Motor neuron (in vitro differentiated cells): ENCODE measurements around the gene GIMAP2. TPM values are rescaled to one million over a fixed set of nuclear protein-coding genes. Genes with fewer than 3 reads are reported as not detected.

Source experiments
- ATAC-seq, 8 experiments: fragments of 200-7000 bp; cut with Tn5 transposase; replicated peaks in 6 of 8; 2 replicates each; pipeline ENCODE4 v1.8.0; 2021; ENCODE audit warnings: mild to moderate bottlenecking in 8 of 8, moderate library complexity in 8 of 8
- H3K27ac ChIP-seq, 2 donors: fragments of 250-450 bp; sonication (Bioruptor Pico); 2 replicates each; pipeline ENCODE4 v1.9.0; 2021; ENCODE audit warnings: antibody characterized with exemption in 2 of 2, mild to moderate bottlenecking in 2 of 2, moderate library complexity in 1 of 2
- H3K4me1 ChIP-seq, 2 donors: fragments of 250-450 bp; sonication (Bioruptor Pico); replicated peaks in 1 of 2; 2 replicates each; pipeline ENCODE4 v1.6.1; 2021; ENCODE audit warnings: antibody characterized with exemption in 2 of 2, mild to moderate bottlenecking in 2 of 2, moderate library complexity in 1 of 2
- H3K4me3 ChIP-seq, 5 donors: fragments of 250-450 bp; sonication (Bioruptor Pico); 2 replicates each; pipeline ENCODE4 v1.9.0; 2021; ENCODE audit warnings: antibody characterized with exemption in 5 of 5, mild to moderate bottlenecking in 5 of 5, moderate library complexity in 4 of 5
- WGBS, 10 experiments: fragments of 450-650 bp; shearing (Covaris generic); methylation state at CpG; one replicate each; pipeline ENCODE4 v1.0.0; 2022; 5-methylcytosine and 5-hydroxymethylcytosine counted together
- in situ Hi-C, 9 experiments: fragments of 400-800 bp; cut with MboI; loops; one replicate each; pipeline ENCODE4 v1.15.0; 2021; ENCODE audit warnings: low sequenced_read_pairs in 9 of 9, low pct_unique_long_range_greater_than_20kb in 2 of 9; ENCODE audit not compliant: unreplicated experiment in 9 of 9
- total RNA-seq, 8 experiments: library from RNA; unstranded; fragments of 300-600 nt; gene quantifications; 2 replicates each; pipeline versions ENCODE4 v1.2.3 to v1.2.4, GENCODE V29; 2022

GIMAP2 gene
- total RNA-seq, 8 experiments from 2014 or later, result 0.13 to 3.3 (median 0.97) TPM; not detected in 2

DNA sequence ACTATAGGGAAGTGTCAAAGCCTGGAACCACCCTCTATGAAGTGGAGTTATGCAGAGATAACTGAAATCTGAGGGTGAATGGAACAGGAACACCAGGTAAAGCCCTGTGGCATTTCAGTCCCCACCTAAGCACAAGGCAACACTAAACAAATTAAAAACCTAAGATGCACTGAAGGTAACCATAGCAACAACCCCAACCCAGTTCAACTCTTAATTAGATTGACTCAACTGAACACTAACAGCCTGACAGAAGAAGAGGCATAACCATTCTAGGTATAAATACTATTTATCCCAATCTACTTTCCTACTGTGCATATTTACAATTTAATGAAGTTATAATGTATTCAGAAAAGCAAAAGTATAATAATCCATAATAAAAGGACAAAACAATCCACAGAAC lies 42.5 kb downstream of the GIMAP2 start:
- in situ Hi-C loops, result no loop called here
- no peaks in the 10 kb centered on the region for H3K4me1 ChIP-seq
- ATAC-seq, result no peak

DNA sequence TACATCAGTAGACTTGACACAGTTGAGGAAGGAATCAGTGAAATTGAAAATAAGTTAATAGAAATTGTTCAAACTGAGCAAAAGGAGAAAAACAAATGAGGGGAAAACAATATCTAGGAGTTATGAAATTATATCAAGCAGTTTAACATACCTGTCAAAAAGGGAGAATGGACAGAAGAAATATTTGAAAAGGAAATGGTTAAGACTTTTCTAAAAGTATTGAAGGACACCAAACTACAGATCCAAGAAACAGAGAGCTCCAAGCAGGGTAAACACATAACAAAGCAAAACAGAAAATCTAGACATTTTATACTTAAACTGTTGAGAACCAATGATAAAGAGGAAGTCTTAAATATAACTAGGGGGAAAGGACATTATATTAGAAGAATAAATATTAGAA lies 43.1 kb downstream of the GIMAP2 start:
- Histone ChIP-seq H3K4me1 (no peaks in the 10 kb centered on the region), H3K4me3 (no peak overlapping the region), H3K27ac (no peak overlapping the region)
- in situ Hi-C loops, result no loop called here
- no peak for ATAC-seq

More for the DNA sequence above, 42.5 kb downstream of the GIMAP2 start:
- Histone ChIP-seq H3K27ac (no peak overlapping the region), H3K4me3 (no peak overlapping the region)

DNA sequence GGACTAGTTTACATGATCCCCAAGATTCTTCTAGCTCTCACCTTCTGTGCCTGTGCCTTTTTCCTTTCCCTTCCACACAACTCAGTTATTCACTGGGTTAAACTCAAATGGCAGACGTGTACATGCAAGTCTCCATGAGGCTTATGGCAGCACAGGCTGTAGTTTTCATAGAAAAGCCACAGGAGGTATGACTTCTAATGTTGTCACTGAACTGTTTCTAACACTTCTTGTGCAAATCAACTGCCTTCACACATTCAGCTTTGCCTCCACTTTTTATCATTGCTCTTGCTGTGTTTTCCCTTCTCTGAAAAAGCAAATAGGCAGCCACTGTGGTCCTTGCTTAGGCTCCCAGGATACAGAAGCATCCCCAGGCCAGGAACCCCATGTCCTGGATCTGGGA lies 46.4 kb downstream of the GIMAP2 start:
- Histone ChIP-seq H3K4me1 (peaks cover 0 to 9% of the 10 kb centered on the region in 2 donors), H3K27ac (no peak overlapping the region), H3K4me3 (no peak overlapping the region)
- WGBS, 10 experiments, result 0 to 60% (median 44%) methylated on average over 1 of the region's 1 CpG; no CpG with 5 or more reads in 6 of the 10 experiments
- no peak for ATAC-seq
- in situ Hi-C loops, result no loop called here

DNA sequence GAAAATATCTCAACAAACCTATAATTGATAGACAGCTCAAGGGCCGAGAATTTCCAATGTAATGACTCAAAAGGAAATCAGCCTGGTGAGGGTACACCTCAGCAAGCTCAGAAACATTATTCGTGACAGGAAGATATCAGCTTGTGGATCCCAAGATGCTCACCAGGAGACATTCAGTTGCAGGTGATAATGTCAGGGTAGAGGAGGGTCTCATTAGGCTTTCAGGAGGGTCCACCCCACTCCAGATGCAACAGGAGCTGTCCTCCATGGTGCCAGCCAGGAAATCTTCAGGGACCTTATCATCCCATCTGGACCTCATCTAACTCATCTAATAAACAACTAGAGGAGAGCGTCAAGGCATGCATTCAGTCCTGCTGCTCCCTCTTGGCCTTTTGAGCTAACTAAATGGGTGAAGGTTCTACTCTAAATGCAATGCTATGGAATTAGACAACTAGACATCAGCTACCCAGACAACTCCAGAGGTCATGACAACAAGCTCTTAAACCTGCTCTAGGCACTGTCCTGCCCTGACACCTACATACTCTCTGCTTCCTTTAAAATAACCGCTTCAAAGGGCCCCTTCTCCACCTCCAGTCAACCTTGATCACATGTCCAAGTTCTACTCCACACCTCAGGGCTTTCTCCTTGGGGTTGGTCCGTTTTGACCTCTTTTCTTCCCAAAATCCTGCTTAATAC lies 47.4 kb downstream of the GIMAP2 start:
- 0 to 93% (median 66%) methylated on average over 1 to 5 of the region's 5 CpGs for WGBS, 10 experiments
- no peak overlapping the region for H3K27ac ChIP-seq
- H3K4me3 ChIP-seq, result no peak overlapping the region
- in situ Hi-C loops, result no loop called here
- ATAC-seq, result no peak
- H3K4me1 ChIP-seq, result peaks cover 0 to 9% of the 10 kb centered on the region in 2 donors

DNA sequence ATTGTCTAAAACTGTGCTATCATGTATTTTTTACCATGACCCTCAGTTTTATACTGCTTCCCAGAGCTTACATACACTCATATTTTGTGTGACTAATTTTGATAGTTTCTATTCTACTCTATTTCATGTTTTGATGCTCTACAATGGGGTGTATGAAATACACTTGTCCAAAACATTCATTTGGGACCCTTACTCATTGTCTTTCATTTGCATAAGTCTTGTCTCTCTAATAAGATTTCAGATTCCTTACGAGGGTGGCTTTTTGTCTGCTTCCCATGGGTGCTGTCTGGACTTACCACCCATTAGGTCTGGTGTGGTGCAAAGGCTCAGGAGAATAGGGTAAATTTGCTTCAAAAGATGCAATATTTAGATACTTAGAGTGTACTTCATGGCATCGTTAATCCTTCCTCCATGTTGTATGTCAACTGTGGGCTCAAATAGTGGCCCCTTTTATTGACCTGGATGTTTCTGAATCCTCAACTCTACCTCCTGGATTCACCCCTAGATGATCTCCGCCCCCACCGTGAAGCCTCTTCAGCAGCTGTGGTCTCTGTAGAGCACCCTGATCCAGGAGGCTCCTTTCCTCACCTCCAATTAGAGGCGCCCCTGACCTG lies 48.1 kb downstream of the GIMAP2 start:
- Histone ChIP-seq H3K27ac (no peak overlapping the region), H3K4me1 (peaks cover 0 to 9% of the 10 kb centered on the region in 2 donors), H3K4me3 (no peak overlapping the region)
- in situ Hi-C loops, result no loop called here
- ATAC-seq, result no peak
- 7 to 100% (median 82%) methylated on average over 1 to 5 of the region's 5 CpGs; no CpG with 5 or more reads in 2 of the 10 experiments for WGBS, 10 experiments

DNA sequence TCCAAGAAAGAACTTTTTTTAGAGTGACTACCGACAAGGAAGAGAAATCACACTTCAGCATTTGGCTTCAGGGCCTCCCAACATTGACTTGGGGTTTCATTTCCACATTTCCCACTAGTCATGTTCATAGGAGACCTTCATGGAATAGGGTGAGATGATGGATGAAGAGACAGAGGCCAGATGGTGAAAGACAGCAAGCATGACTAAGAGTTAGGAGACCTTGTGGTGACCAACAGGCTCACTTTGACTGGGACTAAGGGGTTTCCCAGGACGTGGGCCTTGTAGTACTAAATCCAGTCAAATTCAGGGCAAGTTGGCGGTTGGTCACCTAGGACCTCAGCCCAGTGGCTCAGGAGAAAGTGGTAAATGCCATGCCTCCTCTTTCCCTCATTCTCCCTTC lies 48.7 kb downstream of the GIMAP2 start:
- ATAC-seq, result no peak
- Histone ChIP-seq H3K27ac (no peak overlapping the region), H3K4me3 (no peak overlapping the region), H3K4me1 (peaks cover 0 to 9% of the 10 kb centered on the region in 2 donors)
- in situ Hi-C loops, result no loop called here
- WGBS, 10 experiments, result 57 to 100% (median 93%) methylated on average over 1 to 3 of the region's 3 CpGs; no CpG with 5 or more reads in 7 of the 10 experiments

DNA sequence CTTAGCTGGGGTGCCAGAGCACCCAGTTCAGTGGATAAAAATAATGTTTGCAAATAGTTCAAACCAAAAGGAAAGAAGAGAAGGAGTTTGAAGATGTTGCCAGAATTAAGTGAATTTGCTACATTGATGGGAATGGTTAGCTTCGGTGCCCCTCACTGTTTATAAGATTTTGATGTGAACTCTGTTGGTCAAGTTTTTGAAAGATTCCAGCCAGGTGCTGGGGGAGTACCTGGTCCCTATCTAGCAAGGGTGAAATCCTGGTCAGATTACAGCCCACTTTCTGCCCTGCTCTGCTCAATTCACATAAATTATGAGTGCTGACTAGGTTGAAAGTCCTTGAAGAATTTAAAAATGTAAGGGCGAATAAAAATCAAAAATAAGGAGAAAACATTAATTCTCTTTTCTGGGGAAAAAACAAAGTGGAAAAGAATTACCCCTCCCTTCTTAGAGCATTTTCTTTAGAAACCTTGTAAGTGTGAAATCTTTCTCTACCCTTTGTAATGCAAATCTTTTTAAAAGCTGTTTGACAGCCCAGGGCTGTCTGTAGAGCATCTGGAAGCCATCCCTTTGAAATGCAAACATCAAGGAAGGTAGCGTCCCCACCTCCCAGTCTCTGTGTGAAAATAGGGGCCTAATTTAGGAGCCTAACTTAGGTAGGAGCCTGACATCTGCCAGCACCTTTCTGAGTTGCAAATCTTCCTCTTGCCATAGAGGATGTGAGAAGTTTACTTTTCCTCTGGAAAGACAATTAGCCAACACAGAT lies 50.3 kb downstream of the GIMAP2 start:
- Histone ChIP-seq H3K4me1 (peaks cover 0 to 9% of the 10 kb centered on the region in 2 donors), H3K4me3 (no peak overlapping the region), H3K27ac (no peak overlapping the region)
- peak in 2 of 8 experiments; percentile 47 to 53 for ATAC-seq
- in situ Hi-C loops, result no loop called here
- 0 to 40% (median 11%) methylated on average over 1 to 3 of the region's 3 CpGs for WGBS, 10 experiments

DNA sequence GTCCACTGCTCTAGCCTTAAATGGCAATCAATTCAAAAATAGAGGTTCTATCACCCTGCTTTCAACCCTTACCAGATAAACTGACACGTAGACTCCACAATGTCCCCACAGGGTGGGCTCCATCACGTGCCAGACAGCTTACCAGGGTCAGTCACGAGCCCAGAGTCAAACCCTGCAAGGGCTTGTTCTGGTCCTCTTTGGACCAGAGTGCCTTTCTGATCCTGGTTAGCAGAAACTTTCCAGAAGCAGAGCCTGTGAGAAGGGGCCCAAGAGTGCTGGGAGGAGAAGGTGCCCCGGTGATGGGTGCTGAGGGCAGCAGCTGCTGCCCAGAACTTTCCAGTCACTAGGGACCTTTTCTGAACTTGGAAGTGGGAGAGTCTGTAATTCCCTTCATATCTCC lies 51.4 kb downstream of the GIMAP2 start:
- Histone ChIP-seq H3K4me1 (peaks cover 0 to 9% of the 10 kb centered on the region in 2 donors), H3K4me3 (no peak overlapping the region), H3K27ac (no peak overlapping the region)
- in situ Hi-C loops, result no loop called here
- no peak for ATAC-seq
- WGBS, 10 experiments, result 0 to 39% (median 0%) methylated on average over 1 to 4 of the region's 4 CpGs; no CpG with 5 or more reads in 7 of the 10 experiments

DNA sequence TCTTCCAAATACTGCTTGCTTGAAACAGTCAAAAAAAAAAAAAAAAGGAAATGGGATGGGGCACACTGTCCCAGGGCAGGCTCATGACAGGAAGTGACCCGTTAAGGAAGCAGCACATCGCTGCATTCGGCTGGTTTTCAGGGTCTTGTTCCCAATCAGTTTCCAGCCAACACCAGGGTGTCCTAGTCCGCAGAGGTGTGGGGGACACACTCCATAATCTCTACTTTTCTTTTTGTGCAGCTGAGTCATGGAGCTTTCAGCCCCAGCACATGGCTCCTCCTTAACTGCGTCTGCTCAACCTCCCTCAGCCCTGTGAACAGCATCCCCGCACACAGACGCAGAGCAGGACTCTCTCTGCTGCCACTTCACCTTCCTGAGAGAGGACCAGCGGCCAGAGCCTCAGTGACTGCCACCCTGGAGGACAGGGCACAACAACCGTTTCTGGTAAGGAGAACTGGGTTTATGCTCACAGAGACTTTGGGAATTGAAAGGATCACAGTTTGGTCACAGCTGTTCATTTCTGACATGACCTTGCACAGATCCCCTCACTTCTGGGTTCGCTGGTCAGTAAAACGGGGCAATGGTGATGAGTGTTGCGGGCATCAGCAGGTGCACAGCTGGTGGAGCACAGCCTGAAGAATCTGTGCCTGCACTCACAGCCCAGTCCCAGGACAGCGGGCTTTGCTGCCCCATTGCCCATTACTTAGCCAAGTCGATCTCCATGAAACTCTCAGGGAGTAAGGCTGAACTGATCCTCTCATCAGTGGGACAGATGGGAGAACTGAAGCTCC lies 52.0 kb downstream of the GIMAP2 start, which contains the start of gene GIMAP5:
GIMAP5 (plus strand) TSS at position 154 of the 791 bp plus-strand sequence. CDS start 3,467 bp downstream, outside the sequence.
- 0 to 80% (median 36%) methylated on average over 1 to 10 of the region's 14 CpGs; no CpG with 5 or more reads in 4 of the 10 experiments for WGBS, 10 experiments
- no peak within 1 kb of the TSS for H3K4me3 ChIP-seq
- peak in 2 of 8 experiments; percentile 59 to 63 for ATAC-seq
- H3K4me1 ChIP-seq, result peaks cover 0 to 9% of the 10 kb centered on the region in 2 donors
- in situ Hi-C loops, result no loop called here
- H3K27ac ChIP-seq, result no peak within 1 kb of the TSS

DNA sequence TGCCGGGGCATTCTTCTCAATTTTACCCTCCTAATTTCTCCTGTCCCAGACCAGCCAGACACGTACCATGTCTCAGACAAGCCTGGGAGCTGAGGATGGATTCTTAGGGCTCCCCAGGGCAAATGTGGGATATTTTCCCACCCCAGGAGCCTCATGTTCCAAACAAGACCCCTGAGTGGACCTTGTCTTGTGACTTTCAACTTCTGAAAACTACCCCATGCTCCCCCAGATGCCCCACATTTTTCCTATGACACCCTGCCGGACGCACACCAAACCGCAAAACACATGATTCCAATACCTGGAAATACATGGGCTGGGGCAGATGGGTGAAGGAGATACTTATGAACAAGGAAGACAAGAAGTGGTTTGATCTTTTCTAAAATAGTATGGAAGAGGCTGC lies 52.6 kb downstream of the GIMAP2 start:
- WGBS, 10 experiments, result 0 to 100% (median 90%) methylated on average over 1 to 4 of the region's 5 CpGs; no CpG with 5 or more reads in 4 of the 10 experiments
- Histone ChIP-seq H3K4me3 (no peak overlapping the region), H3K4me1 (peaks cover 0 to 9% of the 10 kb centered on the region in 2 donors), H3K27ac (no peak overlapping the region)
- in situ Hi-C loops, result no loop called here
- ATAC-seq, result no peak

DNA sequence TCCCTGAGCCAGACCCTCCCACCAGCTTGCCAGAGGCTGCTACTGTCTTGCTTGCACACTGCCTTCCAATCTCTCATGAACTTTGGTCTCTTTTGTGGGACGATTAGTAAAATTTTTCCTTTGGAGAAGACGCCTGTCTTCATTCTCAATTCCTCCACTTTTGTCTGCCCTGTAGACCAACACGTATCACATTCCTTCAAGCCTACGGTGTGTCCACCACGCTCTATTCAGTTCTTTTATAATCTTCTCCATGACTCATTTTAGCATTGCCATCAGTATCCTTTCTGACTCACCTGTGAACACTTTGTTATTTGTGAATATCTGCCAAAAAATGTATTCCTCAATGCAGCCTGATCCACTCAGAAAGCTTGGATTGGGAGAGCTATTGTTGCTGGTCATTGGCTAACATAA lies 53.1 kb downstream of the GIMAP2 start:
- no peak overlapping the region for H3K4me3 ChIP-seq
- H3K27ac ChIP-seq, result no peak overlapping the region
- H3K4me1 ChIP-seq, result peaks cover 0 to 9% of the 10 kb centered on the region in 2 donors
- in situ Hi-C loops, result no loop called here
- no peak for ATAC-seq
- 25 to 94% (median 51%) methylated on average over 2 to 5 of the region's 5 CpGs; no CpG with 5 or more reads in 2 of the 10 experiments for WGBS, 10 experiments

DNA sequence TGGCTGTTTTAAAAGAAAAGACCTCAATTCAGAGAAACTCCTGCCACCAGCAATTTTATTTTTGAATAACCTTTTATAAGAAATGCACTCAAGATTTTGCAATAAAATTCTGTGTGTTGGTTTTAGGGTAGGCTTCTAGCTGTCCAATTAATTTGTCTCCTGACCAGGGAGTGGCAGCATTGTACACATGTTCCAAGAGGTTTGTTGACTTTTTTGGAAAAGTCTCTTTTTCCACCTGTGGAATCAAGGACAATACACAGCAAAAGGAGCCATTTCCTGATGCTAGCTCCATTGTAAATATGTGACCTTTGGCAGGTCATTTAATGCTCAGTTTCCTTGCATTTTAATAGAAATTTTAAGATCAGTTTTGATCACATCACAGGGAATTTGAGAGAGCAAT lies 53.5 kb downstream of the GIMAP2 start:
- Histone ChIP-seq H3K4me3 (no peak overlapping the region), H3K4me1 (peaks cover 0 to 9% of the 10 kb centered on the region in 2 donors), H3K27ac (no peak overlapping the region)
- no peak for ATAC-seq
- in situ Hi-C loops, result no loop called here
